ENCODE results near the gene CRYBB1. TPM values are rescaled to one million over a fixed set of nuclear protein-coding genes. Genes with fewer than 3 reads are reported as not detected.

Gene CRYBB1
- total and polyA plus RNA-seq, 2 experiments from 2014 or later = 1.6 to 3.7 TPM

MicroRNA genes within 50 kb of the gene (microRNA counts, 767-probe panel; counts per million panel counts)
- not detected for microRNA hsa-miR-548j

Small RNA genes within 50 kb of the gene (microRNA-seq; reads per million reads assigned to microRNA genes)
- gene MIR548J = 5.5 reads per million, percentile 23 among the genes with 10 or more reads in this experiment

Small RNA genes within 50 kb of the gene (small RNA-seq; reads per million reads assigned to genes)
- gene MIR548J (ENCODE audit: low replicate concordance) = 0.22 reads per million
- gene RF01874 (ENCODE audit: low replicate concordance) = not detected

Other genes starting within 250 kb of the CRYBB1 start
- 9.3 and 10.0 TPM in 2 replicates for gene ASPHD2, start 188.8 kb downstream of the CRYBB1 start, total RNA-seq (2014; rRNA removed; shearing (Covaris generic))
- 6.0 and 8.3 TPM in 2 replicates for gene ASPHD2, start 188.8 kb downstream of the CRYBB1 start, polyA plus RNA-seq (2016; fragmentation: Nextera tagmentation; extraction: Ambion mirVana)
- 36.9 and 49.4 TPM in 2 replicates for gene HPS4, start 134.2 kb downstream of the CRYBB1 start, total RNA-seq (2014; rRNA removed; shearing (Covaris generic))
- 17.8 and 20.3 TPM in 2 replicates for gene HPS4, start 134.2 kb downstream of the CRYBB1 start, polyA plus RNA-seq (2016; fragmentation: Nextera tagmentation; extraction: Ambion mirVana)
- 17.8 and 34.4 TPM in 2 replicates for gene SRRD, start 134.2 kb downstream of the CRYBB1 start, total RNA-seq (2014; rRNA removed; shearing (Covaris generic))
- gene SRRD, start 134.2 kb downstream of the CRYBB1 start, polyA plus RNA-seq (2016; fragmentation: Nextera tagmentation; extraction: Ambion mirVana) = 17.8 and 23.2 TPM in 2 replicates
- gene TFIP11, start 105.6 kb downstream of the CRYBB1 start, total RNA-seq (2014; rRNA removed; shearing (Covaris generic)) = 25.6 and 26.2 TPM in 2 replicates
- 17.1 and 20.4 TPM in 2 replicates for gene TFIP11, start 105.6 kb downstream of the CRYBB1 start, polyA plus RNA-seq (2016; fragmentation: Nextera tagmentation; extraction: Ambion mirVana)
- gene TPST2, start 27.9 kb downstream of the CRYBB1 start, total RNA-seq (2014; rRNA removed; shearing (Covaris generic)) = 106 and 127 TPM in 2 replicates
- gene TPST2, start 27.9 kb downstream of the CRYBB1 start, polyA plus RNA-seq (2016; fragmentation: Nextera tagmentation; extraction: Ambion mirVana) = 37.9 and 43.1 TPM in 2 replicates
- gene CRYBA4, start 3.9 kb upstream of the CRYBB1 start, total RNA-seq (2014; rRNA removed; shearing (Covaris generic)) = 1.7 TPM in 1 of 2 replicates, not detected in the other
- gene CRYBA4, start 3.9 kb upstream of the CRYBB1 start, polyA plus RNA-seq (2016; fragmentation: Nextera tagmentation; extraction: Ambion mirVana) = 1.2 and 1.5 TPM in 2 replicates
- gene MIAT, start 39.6 kb upstream of the CRYBB1 start, total RNA-seq (2014; rRNA removed; shearing (Covaris generic)) = 51.4 and 63.6 TPM in 2 replicates
- gene MIAT, start 39.6 kb upstream of the CRYBB1 start, polyA plus RNA-seq (2016; fragmentation: Nextera tagmentation; extraction: Ambion mirVana) = 8.2 and 10.0 TPM in 2 replicates